SK-N-SH treated with all-trans-retinoic acid at 6 μM for 48 hours (cell line): Measurements from ENCODE around the gene C1orf185.
"Not testable (repeated sequence)": the region's sequence is repeated elsewhere in the genome, so short reads cannot be mapped to it uniquely, and the experiment has no call there.

Experiments used
- ATAC-seq: fragments of 200-7000 bp; cut with Tn5 transposase; 3 replicates; pipeline ENCODE4 v1.9.1; 2020; ENCODE audit warnings: mild to moderate bottlenecking, moderate library complexity
- ARNTL ChIP-seq: fragments of 450-650 bp; formaldehyde crosslinking; IDR thresholded peaks from 2 replicates; pipeline ENCODE4 v1.5.0; 2020; ENCODE audit warnings: low read depth, mild to moderate bottlenecking, moderate library complexity, borderline replicate concordance
- BACH2 ChIP-seq: fragments of 250-450 bp; sonication (Bioruptor Pico); IDR thresholded peaks from 2 replicates; pipeline ENCODE4 v1.9.0; 2021; ENCODE audit warnings: mild to moderate bottlenecking, borderline replicate concordance
- CSDC2 ChIP-seq: fragments of 250-450 bp; sonication (Bioruptor Pico); IDR thresholded peaks from 2 replicates; pipeline ENCODE4 v1.5.0; 2020; ENCODE audit warnings: mild to moderate bottlenecking, moderate library complexity
- ESRRG ChIP-seq: fragments of 250-450 bp; sonication (Bioruptor Pico); IDR thresholded peaks from 2 replicates; pipeline ENCODE4 v1.6.1; 2021; ENCODE audit warnings: mild to moderate bottlenecking
- GLIS3 ChIP-seq: fragments of 250-450 bp; sonication (Bioruptor Pico); IDR thresholded peaks from 2 replicates; pipeline ENCODE4 v1.5.0; 2020; ENCODE audit warnings: mild to moderate bottlenecking, moderate library complexity
- ISL1 ChIP-seq: fragments of 250-450 bp; sonication (Bioruptor Pico); IDR thresholded peaks from 2 replicates; pipeline ENCODE4 v2.1.2; 2022; ENCODE audit warnings: mild to moderate bottlenecking, moderate library complexity
- OSR1 ChIP-seq: fragments of 250-450 bp; sonication (Bioruptor Pico); IDR thresholded peaks from 2 replicates; pipeline ENCODE4 v1.8.0; 2022; ENCODE audit warnings: moderate library complexity, mild to moderate bottlenecking, inconsistent platforms
- PPARA ChIP-seq: fragments of 250-450 bp; sonication (Bioruptor Pico); IDR thresholded peaks from 2 replicates; pipeline ENCODE4 v1.5.0; 2020; ENCODE audit warnings: mild to moderate bottlenecking, borderline replicate concordance
- RARB ChIP-seq: fragments of 250-450 bp; sonication (Bioruptor Pico); IDR thresholded peaks from 2 replicates; pipeline ENCODE4 v1.8.0; 2021; ENCODE audit warnings: mild to moderate bottlenecking, moderate library complexity
- SNAI2 ChIP-seq: fragments of 250-450 bp; sonication (Bioruptor Pico); IDR thresholded peaks from 2 replicates; pipeline ENCODE4 v1.5.0; 2020; ENCODE audit warnings: mild to moderate bottlenecking, moderate library complexity
- TOX ChIP-seq: fragments of 250-450 bp; sonication (Bioruptor Pico); IDR thresholded peaks from 2 replicates; pipeline ENCODE4 v1.8.0; 2021; ENCODE audit warnings: mild to moderate bottlenecking, moderate library complexity, borderline replicate concordance
- ZC3H10 ChIP-seq: fragments of 250-450 bp; sonication (Bioruptor Pico); IDR thresholded peaks from 2 replicates; pipeline ENCODE4 v1.5.1; 2021; ENCODE audit warnings: mild to moderate bottlenecking, moderate library complexity
- ZFP3 ChIP-seq: fragments of 250-450 bp; sonication (Bioruptor Pico); IDR thresholded peaks from 2 replicates; pipeline ENCODE4 v1.5.0; 2020; ENCODE audit warnings: mild to moderate bottlenecking, moderate library complexity
- ZFP30 ChIP-seq: fragments of 450-650 bp; formaldehyde crosslinking; IDR thresholded peaks from 2 replicates; pipeline ENCODE4 v1.5.0; 2022; ENCODE audit warnings: mild to moderate bottlenecking, moderate library complexity
- ZNF565 ChIP-seq: fragments of 450-650 bp; formaldehyde crosslinking; conservative IDR thresholded peaks from 2 replicates; pipeline ENCODE4 v1.5.0; 2020; ENCODE audit warnings: low read depth, mild to moderate bottlenecking, moderate library complexity
- ZNF8 ChIP-seq: fragments of 450-650 bp; formaldehyde crosslinking; IDR thresholded peaks from 2 replicates; pipeline ENCODE4 v1.5.0; 2020; ENCODE audit warnings: mild to moderate bottlenecking, moderate library complexity
- TF ChIP-seq, protein P1 (sequence below): fragments of 250-450 bp; sonication (Bioruptor Pico); IDR thresholded peaks from 2 replicates; pipeline ENCODE4 v1.5.1; 2020; ENCODE audit warnings: low read depth, mild to moderate bottlenecking, moderate library complexity
- TF ChIP-seq, protein P2 (sequence below): fragments of 250-450 bp; sonication (Bioruptor Pico); IDR thresholded peaks from 2 replicates; pipeline ENCODE4 v1.8.0; 2021; ENCODE audit warnings: low read depth, mild to moderate bottlenecking, moderate library complexity, borderline replicate concordance
- TF ChIP-seq, protein P3 (sequence below): fragments of 250-450 bp; sonication (Bioruptor Pico); IDR thresholded peaks from 2 replicates; pipeline ENCODE4 v1.5.1; 2021; ENCODE audit warnings: mild to moderate bottlenecking, moderate library complexity
- TF ChIP-seq, protein P4 (sequence below): fragments of 250-450 bp; sonication (Bioruptor Pico); IDR thresholded peaks from 2 replicates; pipeline ENCODE4 v1.5.0; 2020; ENCODE audit warnings: mild to moderate bottlenecking, moderate library complexity
- TF ChIP-seq, protein P5 (sequence below): fragments of 250-450 bp; sonication (Bioruptor Pico); IDR thresholded peaks from 2 replicates; pipeline ENCODE4 v1.8.0; 2020; ENCODE audit warnings: mild to moderate bottlenecking, moderate library complexity, borderline replicate concordance

Gene C1orf185

DNA sequence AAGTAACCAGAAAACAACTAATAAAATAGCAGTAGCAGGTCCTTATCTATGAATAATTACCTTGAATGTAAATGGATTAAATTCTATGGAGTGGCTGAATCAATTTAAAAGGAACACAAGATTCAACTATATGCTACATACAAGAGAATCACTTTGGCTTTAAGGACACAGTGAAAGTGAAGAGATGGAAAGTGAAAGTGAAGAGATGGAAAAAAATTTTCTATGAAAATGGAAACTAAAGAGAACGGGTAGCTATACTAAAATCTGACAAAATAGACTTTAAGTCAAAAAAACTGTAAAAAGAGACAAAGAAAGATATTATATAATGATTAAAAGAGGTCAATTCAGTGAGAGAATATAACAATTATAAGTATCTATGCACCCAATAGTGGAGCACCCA, 54.7 kb downstream of the C1orf185 start (continued):
- no peak for TF ChIP-seq ZFP30 (CRISPR knock-in tag)
- TF ChIP-seq SNAI2 (CRISPR knock-in tag) = no peak
- no peak for TF ChIP-seq ZFP3 (CRISPR knock-in tag)
- TF ChIP-seq RARB = no peak
- TF ChIP-seq, protein P1, sequence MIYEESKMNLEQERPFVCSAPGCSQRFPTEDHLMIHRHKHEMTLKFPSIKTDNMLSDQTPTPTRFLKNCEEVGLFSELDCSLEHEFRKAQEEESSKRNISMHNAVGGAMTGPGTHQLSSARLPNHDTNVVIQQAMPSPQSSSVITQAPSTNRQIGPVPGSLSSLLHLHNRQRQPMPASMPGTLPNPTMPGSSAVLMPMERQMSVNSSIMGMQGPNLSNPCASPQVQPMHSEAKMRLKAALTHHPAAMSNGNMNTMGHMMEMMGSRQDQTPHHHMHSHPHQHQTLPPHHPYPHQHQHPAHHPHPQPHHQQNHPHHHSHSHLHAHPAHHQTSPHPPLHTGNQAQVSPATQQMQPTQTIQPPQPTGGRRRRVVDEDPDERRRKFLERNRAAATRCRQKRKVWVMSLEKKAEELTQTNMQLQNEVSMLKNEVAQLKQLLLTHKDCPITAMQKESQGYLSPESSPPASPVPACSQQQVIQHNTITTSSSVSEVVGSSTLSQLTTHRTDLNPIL (CRISPR knock-in tag) = no peak

DNA sequence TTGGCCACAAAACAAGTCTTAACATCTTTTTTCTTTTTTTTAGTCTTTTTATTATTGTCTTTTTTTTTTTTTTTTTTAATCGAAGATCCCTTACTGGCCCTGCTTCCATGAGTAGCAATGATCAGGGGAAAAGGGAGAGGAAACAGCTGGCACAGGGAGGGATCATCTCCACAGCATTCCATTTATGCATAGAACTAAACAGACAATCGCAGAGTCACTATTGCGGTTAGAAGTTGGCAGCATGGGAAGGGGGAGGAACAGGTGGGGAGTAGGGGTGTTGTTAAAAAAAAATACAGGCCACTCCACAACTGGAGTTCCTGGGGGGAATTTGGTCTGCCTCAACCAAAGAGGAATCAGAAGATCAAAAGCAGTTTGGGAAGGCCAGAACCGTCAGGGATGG, 55.4 kb downstream of the C1orf185 start:
- TF ChIP-seq ZFP30 (CRISPR knock-in tag) = no peak
- TF ChIP-seq, protein P2, sequence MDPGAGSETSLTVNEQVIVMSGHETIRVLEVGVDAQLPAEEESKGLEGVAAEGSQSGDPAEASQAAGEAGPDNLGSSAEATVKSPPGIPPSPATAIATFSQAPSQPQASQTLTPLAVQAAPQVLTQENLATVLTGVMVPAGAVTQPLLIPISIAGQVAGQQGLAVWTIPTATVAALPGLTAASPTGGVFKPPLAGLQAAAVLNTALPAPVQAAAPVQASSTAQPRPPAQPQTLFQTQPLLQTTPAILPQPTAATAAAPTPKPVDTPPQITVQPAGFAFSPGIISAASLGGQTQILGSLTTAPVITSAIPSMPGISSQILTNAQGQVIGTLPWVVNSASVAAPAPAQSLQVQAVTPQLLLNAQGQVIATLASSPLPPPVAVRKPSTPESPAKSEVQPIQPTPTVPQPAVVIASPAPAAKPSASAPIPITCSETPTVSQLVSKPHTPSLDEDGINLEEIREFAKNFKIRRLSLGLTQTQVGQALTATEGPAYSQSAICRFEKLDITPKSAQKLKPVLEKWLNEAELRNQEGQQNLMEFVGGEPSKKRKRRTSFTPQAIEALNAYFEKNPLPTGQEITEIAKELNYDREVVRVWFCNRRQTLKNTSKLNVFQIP (CRISPR knock-in tag) = no peak
- no peak for TF ChIP-seq ESRRG (CRISPR knock-in tag)
- TF ChIP-seq GLIS3 (CRISPR knock-in tag) = no peak
- no peak for TF ChIP-seq OSR1 (CRISPR knock-in tag)
- no peak for TF ChIP-seq CSDC2 (CRISPR knock-in tag)
- TF ChIP-seq, all 23 proteins: peak for 0
- ATAC-seq = no peak

DNA sequence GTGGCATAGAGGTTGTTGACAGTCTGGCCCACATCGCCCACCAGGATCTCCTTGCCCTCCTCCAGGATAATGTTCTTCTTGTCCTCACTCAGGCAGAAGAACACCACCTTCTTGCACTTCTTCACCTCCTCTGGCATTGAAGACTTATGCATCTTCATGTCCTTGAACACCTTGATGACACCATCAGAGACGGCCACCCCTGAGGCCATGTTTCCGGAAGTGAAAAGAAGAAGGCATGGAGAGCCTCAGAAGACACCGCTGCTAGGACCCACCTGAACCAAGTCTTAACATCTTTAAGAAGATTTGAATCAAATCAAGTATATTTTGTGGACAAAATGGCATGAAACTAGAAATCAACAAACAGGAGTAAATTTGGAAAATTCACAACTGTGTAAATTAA, 56.2 kb downstream of the C1orf185 start:
- no peak for ATAC-seq
- TF ChIP-seq ARNTL (CRISPR knock-in tag) = no peak
- no peak for TF ChIP-seq ZC3H10
- no peak for TF ChIP-seq ESRRG (CRISPR knock-in tag)
- no peak for TF ChIP-seq ZFP30 (CRISPR knock-in tag)
- no peak for TF ChIP-seq OSR1 (CRISPR knock-in tag)
- TF ChIP-seq CSDC2 (CRISPR knock-in tag) = no peak
- no peak for TF ChIP-seq RARB
- TF ChIP-seq TOX = no peak
- TF ChIP-seq ZNF565 (CRISPR knock-in tag) = no peak
- TF ChIP-seq ISL1 = no peak
- TF ChIP-seq PPARA (CRISPR knock-in tag) = no peak
- TF ChIP-seq, protein P3, sequence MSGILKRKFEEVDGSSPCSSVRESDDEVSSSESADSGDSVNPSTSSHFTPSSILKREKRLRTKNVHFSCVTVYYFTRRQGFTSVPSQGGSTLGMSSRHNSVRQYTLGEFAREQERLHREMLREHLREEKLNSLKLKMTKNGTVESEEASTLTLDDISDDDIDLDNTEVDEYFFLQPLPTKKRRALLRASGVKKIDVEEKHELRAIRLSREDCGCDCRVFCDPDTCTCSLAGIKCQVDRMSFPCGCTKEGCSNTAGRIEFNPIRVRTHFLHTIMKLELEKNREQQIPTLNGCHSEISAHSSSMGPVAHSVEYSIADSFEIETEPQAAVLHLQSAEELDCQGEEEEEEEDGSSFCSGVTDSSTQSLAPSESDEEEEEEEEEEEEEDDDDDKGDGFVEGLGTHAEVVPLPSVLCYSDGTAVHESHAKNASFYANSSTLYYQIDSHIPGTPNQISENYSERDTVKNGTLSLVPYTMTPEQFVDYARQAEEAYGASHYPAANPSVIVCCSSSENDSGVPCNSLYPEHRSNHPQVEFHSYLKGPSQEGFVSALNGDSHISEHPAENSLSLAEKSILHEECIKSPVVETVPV (CRISPR knock-in tag) = no peak
- no peak for TF ChIP-seq BACH2
- TF ChIP-seq SNAI2 (CRISPR knock-in tag) = no peak
- TF ChIP-seq, protein P4, sequence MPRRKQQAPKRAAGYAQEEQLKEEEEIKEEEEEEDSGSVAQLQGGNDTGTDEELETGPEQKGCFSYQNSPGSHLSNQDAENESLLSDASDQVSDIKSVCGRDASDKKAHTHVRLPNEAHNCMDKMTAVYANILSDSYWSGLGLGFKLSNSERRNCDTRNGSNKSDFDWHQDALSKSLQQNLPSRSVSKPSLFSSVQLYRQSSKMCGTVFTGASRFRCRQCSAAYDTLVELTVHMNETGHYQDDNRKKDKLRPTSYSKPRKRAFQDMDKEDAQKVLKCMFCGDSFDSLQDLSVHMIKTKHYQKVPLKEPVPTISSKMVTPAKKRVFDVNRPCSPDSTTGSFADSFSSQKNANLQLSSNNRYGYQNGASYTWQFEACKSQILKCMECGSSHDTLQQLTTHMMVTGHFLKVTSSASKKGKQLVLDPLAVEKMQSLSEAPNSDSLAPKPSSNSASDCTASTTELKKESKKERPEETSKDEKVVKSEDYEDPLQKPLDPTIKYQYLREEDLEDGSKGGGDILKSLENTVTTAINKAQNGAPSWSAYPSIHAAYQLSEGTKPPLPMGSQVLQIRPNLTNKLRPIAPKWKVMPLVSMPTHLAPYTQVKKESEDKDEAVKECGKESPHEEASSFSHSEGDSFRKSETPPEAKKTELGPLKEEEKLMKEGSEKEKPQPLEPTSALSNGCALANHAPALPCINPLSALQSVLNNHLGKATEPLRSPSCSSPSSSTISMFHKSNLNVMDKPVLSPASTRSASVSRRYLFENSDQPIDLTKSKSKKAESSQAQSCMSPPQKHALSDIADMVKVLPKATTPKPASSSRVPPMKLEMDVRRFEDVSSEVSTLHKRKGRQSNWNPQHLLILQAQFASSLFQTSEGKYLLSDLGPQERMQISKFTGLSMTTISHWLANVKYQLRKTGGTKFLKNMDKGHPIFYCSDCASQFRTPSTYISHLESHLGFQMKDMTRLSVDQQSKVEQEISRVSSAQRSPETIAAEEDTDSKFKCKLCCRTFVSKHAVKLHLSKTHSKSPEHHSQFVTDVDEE (CRISPR knock-in tag) = no peak
- no peak for TF ChIP-seq GLIS3 (CRISPR knock-in tag)
- no peak for TF ChIP-seq ZNF8 (CRISPR knock-in tag)
- TF ChIP-seq, protein P5, sequence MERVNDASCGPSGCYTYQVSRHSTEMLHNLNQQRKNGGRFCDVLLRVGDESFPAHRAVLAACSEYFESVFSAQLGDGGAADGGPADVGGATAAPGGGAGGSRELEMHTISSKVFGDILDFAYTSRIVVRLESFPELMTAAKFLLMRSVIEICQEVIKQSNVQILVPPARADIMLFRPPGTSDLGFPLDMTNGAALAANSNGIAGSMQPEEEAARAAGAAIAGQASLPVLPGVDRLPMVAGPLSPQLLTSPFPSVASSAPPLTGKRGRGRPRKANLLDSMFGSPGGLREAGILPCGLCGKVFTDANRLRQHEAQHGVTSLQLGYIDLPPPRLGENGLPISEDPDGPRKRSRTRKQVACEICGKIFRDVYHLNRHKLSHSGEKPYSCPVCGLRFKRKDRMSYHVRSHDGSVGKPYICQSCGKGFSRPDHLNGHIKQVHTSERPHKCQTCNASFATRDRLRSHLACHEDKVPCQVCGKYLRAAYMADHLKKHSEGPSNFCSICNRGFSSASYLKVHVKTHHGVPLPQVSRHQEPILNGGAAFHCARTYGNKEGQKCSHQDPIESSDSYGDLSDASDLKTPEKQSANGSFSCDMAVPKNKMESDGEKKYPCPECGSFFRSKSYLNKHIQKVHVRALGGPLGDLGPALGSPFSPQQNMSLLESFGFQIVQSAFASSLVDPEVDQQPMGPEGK (CRISPR knock-in tag) = no peak

DNA sequence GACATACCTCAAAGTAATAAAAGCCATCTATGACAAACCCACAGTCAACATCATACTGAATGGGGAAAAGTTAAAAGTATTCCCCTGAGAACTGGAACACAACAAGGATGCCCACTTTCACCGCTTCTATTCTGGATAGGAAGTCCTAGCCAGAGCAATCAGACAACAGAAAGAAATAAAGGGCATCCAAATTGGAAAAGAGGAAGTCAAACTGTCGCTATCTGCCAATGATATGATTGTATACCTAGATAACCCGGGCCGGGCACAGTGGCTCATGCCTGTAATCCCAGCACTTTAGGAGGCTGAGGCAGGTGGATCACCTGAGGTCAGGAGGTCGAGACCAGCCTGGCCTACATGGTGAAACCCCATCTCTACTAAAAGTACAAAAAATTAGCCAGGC, 60.5 kb downstream of the C1orf185 start:
- ATAC-seq = not testable (repeated sequence)
